H7 (cell line): ENCODE data around the gene CXCL14. TPM values are rescaled to one million over a fixed set of nuclear protein-coding genes. Genes with fewer than 3 reads are reported as not detected.
A peak's percentile ranks its signal among the peaks of the same experiment; 100 is the strongest.

Experiments
- DNase-seq: peaks from one replicate; pipeline ENCODE4 v3.0.0; 2012
- H3K27me3 ChIP-seq: 2 replicates; pipeline ENCODE4 v1.6.0; 2011; ENCODE audit warnings: mild to moderate bottlenecking, low read length; ENCODE audit not compliant: control insufficient read depth, insufficient read depth
- H3K36me3 ChIP-seq: replicated peaks from 2 replicates; pipeline ENCODE4 v1.5.1; 2011; ENCODE audit warnings: low read length; ENCODE audit not compliant: control insufficient read depth, insufficient read depth
- H3K4me3 ChIP-seq: 2 replicates; pipeline ENCODE4 v1.5.1; 2011; ENCODE audit warnings: low read depth, mild to moderate bottlenecking, control low read depth, low read length, moderate library complexity; ENCODE audit not compliant: insufficient read depth
- total RNA-seq: library from RNA; depleted of rRNA; stranded (reverse); fragments of >200 nt; shearing (Covaris generic); gene quantifications from 2 replicates; pipeline ENCODE4 v1.2.3, GENCODE V29; 2014

The CXCL14 gene
- total RNA-seq, 1 experiment from 2014 or later, result 2.7 TPM

GRCh38 chr5:135568246-135568645, 10.5 kb downstream of the CXCL14 start:
- H3K36me3 ChIP-seq, result no peaks in the 10 kb centered on the region
- H3K4me3 ChIP-seq, result no peak overlapping the region
- DNase-seq, result no peak
- 0 out of 2 replicates have a peak, but pooled peaks cover 2% of the 10 kb centered on the region for H3K27me3 ChIP-seq

GRCh38 chr5:135567661-135568060, 11.1 kb downstream of the CXCL14 start:
- Histone ChIP-seq H3K4me3 (no peak overlapping the region), H3K36me3 (no peaks in the 10 kb centered on the region), H3K27me3 (0 out of 2 replicates have a peak, but pooled peaks cover 2% of the 10 kb centered on the region)
- DNase-seq, result no peak

GRCh38 chr5:135566422-135567400, 12.1 kb downstream of the CXCL14 start:
- Histone ChIP-seq H3K36me3 (no peaks in the 10 kb centered on the region), H3K27me3 (0 out of 2 replicates have a peak, but pooled peaks cover 2% of the 10 kb centered on the region), H3K4me3 (no peak overlapping the region)
- DNase-seq, result no peak

- Histone ChIP-seq H3K27me3 (peaks cover 4% of the 10 kb centered on the region; the same call in 1 of the 2 replicates), H3K36me3 (no peaks in the 10 kb centered on the region), H3K4me3 (no peak overlapping the region)
- peak; percentile 81 for DNase-seq
These were observed 12.9 kb downstream of the CXCL14 start for GRCh38 chr5:135565725-135566421.

GRCh38 chr5:135565266-135565665, 13.5 kb downstream of the CXCL14 start:
- no peak overlapping the region for H3K4me3 ChIP-seq
- DNase-seq, result no peak
- H3K36me3 ChIP-seq, result no peaks in the 10 kb centered on the region
- H3K27me3 ChIP-seq, result peaks cover 4% of the 10 kb centered on the region; the same call in 1 of the 2 replicates

GRCh38 chr5:135564331-135564730, 14.5 kb downstream of the CXCL14 start:
- DNase-seq, result no peak
- no peaks in the 10 kb centered on the region for H3K36me3 ChIP-seq
- H3K27me3 ChIP-seq, result peaks cover 4% of the 10 kb centered on the region; the same call in 1 of the 2 replicates
- H3K4me3 ChIP-seq, result no peak overlapping the region

- no peaks in the 10 kb centered on the region for H3K36me3 ChIP-seq
- H3K4me3 ChIP-seq, result no peak overlapping the region
- no peak for DNase-seq
- H3K27me3 ChIP-seq, result peaks cover 7% of the 10 kb centered on the region
These were observed 17.5 kb downstream of the CXCL14 start for GRCh38 chr5:135561266-135561665.

GRCh38 chr5:135560858-135561257, 17.9 kb downstream of the CXCL14 start:
- DNase-seq, result peak; percentile 87
- H3K4me3 ChIP-seq, result no peak overlapping the region
- H3K36me3 ChIP-seq, result no peaks in the 10 kb centered on the region
- peaks cover 5% of the 10 kb centered on the region for H3K27me3 ChIP-seq

GRCh38 chr5:135559354-135559753, 19.4 kb downstream of the CXCL14 start:
- Histone ChIP-seq H3K36me3 (no peaks in the 10 kb centered on the region), H3K27me3 (peaks cover 6% of the 10 kb centered on the region), H3K4me3 (no peak overlapping the region)
- DNase-seq, result no peak

GRCh38 chr5:135557076-135557838, 21.5 kb downstream of the CXCL14 start:
- no peak overlapping the region for H3K4me3 ChIP-seq
- peaks cover 6% of the 10 kb centered on the region for H3K27me3 ChIP-seq
- DNase-seq, result no peak
- no peaks in the 10 kb centered on the region for H3K36me3 ChIP-seq

GRCh38 chr5:135556620-135557019, 22.2 kb downstream of the CXCL14 start:
- peaks cover 8% of the 10 kb centered on the region for H3K27me3 ChIP-seq
- no peaks in the 10 kb centered on the region for H3K36me3 ChIP-seq
- no peak overlapping the region for H3K4me3 ChIP-seq
- DNase-seq, result no peak

GRCh38 chr5:135555530-135555929, 23.3 kb downstream of the CXCL14 start:
- no peak for DNase-seq
- Histone ChIP-seq H3K36me3 (no peaks in the 10 kb centered on the region), H3K27me3 (peaks cover 15% of the 10 kb centered on the region), H3K4me3 (no peak overlapping the region)

- DNase-seq, result peak; percentile 77
- Histone ChIP-seq H3K27me3 (peaks cover 31% of the 10 kb centered on the region), H3K36me3 (no peaks in the 10 kb centered on the region), H3K4me3 (no peak overlapping the region)
These were observed 24.9 kb downstream of the CXCL14 start for GRCh38 chr5:135553688-135554462.
